Fibroblast of skin of abdomen (primary cell): ENCODE results near the gene POLK.

Source experiments
- DNase-seq: peaks from one replicate; pipeline ENCODE4 v3.0.0-alpha.2; 2013

The POLK gene

DNA sequence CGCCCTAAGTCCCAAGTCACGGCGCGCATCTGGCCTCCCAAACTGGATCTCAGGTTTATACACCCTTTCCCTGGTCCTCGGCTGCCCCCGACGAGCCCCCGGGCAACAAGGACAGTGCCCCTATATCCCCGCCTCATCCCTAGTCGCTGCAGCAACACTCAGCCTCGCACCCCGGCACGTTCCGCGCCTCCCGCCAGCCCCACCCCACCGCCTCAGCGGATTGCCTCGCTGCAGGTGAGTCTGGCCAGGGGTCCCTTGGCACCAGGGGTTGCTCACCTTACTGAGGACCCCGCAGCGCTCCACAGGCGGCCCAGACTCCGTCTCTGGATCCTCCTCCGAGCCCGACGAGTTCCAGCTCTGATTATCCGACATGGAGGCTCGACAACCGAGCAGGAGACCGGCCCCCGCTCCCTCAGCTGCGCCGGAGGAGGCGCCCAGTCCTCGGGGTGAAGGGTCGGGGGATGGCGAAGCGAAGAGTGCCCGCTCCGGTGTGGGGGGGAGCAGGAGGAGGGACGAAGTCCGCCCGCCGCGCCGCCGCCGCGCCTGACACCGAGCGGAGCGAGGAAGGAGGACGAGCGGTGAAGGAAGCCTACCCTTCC, 756 bp upstream of the POLK start:
- DNase-seq = no peak

DNA sequence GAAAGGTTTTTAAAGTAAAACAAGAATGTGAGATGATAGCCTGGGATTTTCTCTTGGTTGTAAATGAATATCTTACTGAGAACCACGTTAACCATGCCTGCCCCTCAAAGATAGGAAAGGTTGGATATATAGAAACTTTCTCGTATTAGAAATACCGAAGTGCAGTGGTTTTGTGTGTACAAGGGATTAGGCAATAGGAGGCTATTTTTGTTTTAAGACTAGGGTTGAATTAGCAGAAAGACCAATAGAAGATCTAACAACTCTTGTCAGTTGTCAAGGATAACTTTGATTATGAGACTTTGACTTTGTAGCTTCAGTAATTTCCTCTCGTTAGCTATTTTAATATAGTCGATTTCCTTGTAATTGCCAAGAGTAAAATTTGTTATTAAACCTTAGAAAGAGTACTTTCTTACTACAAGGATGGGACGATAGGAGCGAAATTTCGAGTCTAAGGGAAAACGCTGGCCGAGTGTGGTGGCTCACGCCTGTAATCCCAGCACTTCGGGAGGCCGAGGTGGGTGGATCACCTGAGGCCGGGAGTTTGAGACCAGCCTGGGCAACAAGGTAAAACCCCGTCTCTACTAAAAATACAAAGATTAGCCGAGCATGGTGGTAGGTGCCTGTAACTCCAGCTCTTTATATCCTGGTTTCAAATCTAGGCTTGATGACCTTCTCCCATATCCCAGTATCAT, 838 bp downstream of the POLK start:
- DNase-seq = no peak

DNA sequence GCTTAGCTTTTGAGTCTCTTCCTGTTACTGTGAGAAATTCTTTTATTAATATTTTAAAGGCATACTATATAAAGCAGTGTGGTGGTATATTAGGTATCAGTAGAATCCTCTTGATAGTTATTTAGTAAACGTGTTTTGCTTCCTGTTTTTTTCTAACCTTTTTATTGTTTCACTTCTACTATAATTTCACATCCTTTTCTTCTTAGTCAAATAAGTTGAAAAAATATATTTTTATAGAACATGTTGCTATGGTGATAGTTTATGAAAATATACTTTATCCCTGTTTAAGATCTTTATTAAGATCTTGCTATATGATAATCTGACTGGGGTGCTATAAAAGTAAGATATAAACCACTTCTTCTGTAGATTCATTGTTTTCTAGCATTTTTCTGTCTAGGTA, 2.1 kb downstream of the POLK start:
- DNase-seq = no peak

DNA sequence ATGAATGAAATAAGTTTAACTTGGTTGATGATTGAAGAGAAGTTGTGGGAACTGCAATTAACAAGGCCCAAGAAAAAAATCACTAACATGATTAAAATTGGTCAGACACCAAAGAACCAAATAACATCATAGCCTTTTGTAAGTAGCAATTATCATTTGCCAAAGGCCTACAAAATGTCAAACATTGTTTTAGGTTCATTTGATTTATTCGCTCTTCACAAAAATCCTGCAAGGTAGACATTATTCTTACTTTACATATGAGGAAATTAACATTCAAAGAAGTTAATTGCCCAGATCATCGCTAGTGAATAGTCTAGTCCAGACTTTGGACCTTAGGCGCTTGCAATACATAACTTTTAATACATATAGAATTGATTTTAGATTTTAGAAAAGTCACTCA, 2.6 kb downstream of the POLK start:
- no peak for DNase-seq

DNA sequence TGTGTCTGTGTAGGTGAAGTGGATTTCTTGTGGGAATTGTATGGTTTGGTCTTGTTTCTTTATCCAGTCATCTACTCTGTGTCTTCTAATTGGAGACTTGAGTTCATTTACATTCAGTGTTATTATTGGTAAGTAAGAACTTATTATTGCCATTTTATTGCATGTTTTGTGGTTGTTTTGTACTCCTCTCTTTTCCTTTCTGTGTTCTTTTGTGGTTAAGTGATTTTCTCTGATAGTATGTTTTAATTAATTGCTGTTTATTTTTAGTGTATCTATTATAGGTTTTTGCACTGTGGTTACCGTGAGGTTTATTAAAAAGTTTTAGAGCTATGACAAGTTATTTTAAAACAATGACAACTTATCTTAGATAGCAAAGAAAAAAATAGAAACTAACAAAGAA, 8.1 kb downstream of the POLK start:
- no peak for DNase-seq

DNA sequence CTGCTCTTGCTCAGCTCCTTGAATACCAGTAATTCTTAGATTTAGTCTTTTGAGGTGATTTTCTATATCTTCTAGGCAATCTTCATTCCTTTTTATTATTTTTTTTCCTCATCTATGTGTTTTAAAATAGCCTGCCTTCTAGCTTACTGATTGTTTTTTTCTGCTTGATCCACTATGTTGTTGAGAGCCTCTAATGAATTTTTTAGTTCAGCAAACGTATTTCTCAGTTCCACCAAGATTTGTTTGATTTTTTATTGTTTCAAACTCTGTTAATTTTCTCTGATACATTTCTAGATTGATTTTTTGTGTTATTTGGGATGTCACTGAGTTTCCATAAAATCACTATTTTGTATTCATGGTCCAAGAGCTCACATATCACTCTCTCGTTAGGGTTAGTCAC, 9.5 kb downstream of the POLK start:
- DNase-seq = no peak

DNA sequence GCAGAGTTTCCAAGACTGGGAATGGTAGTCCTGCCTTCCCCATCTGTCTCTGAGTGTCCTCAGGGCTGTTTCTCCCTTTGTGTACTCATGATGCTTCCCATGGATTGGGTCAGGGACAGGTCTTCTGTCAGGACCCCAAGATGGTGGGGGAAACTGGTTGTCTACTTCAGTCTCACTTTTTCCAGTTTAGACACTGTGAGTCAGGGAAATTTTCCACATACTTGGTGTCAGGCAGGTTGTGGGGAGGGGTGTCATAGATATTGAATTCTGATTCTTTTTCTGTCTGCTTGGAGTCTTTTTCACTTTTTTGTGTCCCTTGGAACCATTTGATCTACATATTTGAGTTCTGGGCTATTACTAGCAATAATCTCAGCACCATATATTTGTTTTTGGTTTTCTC, 10.3 kb downstream of the POLK start:
- no peak for DNase-seq

DNA sequence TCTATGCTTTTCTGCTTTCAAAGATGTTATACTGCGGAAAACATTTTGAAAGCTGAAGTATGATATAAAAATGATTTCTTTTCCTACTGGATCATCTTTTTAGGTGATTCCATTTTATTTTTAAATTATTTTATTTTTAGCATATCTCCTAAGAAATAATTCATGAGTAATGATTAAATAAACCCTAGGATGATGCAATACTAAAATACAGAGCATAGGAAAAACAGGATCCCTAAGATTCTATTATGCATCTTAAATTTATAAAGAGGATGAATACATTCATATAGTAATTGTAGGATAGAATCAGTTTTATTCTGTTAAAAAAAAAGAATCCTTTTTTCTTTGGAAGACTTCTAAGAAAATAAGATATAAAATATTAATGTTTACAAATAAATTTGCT, 10.9 kb downstream of the POLK start:
- DNase-seq = no peak

DNA sequence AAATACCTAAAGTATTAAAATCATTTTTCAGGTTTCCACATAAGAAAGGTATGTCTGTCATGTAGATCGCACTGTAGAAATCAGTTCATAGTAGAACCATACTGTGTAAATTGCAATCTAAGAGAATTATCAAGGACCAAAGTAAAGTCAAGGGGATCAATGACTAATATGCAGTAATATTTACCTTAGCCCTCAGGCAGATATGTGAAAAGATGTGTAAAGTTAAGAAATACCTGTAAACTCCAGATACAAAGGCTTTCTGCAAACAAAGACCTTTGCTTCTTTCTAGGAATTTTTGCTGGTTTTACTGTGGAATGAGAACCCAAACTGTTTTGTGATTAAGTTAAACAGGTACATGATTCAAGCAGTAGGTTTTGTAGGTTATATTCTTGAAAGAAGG, 11.6 kb downstream of the POLK start:
- no peak for DNase-seq

DNA sequence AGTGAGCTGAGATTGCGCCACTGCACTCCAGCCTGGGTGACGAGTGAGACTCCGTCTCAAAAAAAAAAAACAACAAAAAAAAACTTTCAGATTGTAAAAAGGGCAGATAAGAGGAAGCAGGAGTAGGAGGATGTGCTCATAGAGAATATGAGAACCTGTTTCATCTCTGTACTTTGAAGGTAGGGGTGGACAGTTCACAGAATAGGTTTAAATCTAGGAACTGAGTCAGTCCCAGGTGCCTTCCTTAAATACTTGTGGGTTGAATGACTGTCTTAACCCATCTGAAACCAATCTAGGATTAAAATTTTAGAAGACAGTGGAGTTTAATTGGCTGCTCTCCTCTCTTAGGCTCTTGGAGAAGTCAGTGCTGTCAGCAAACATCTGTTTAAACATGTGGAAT, 12.4 kb downstream of the POLK start:
- DNase-seq = peak; percentile 47

DNA sequence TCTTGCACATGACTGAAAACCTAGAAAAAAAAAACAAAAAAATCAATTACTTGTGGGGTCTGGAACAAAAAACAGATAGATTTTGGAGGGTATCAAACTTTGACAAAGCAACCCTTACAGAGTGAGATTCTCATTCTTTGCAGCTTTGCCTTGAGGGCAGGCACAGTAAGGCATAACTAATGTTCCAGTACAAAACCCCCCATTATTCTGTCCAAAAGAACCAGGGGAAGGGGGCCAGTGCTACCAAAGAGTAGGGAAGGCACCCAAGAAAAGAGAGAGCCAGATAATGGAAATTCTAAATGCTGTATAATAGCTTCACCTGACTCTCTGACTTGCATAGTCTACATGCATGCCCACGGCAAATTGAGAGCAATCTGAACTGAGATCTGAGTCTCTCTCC, 12.9 kb downstream of the POLK start:
- no peak for DNase-seq

DNA sequence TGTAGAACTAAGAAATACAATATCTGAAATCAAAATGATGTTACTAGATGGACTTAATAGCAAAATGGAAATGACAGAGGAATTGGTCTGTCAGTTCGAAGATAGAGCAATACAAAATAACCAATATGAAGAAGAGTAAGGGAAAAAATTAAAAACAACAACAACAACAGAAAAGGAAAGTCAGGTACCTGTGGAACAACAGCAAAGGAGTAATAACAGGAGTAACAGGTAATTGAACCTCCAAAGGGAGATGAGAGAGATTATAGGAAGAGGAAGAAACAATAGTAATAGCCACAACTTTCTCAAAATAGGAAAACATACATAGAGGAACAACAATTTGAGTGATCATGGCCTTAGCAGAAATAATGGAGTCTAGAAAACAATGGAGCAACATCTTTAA, 13.7 kb downstream of the POLK start:
- no peak for DNase-seq

DNA sequence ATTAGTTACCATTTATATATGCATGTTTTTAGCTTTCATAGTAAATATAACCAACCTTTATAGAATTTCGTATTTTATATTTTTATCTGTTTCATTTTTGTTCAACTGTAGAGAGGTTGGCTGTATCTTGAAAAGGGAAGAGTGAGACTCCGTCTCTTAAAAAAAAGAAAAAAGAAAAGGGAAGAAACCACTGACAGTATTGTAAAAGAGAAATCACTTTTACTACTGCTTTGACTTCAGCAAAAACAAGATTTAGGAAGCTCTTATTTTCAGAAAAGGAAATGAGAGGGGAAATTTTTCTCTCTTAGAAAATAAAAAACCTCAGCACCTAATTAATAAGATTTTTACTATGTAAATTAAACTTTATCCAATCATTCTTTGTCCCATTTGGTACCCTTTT, 14.4 kb downstream of the POLK start:
- no peak for DNase-seq

DNA sequence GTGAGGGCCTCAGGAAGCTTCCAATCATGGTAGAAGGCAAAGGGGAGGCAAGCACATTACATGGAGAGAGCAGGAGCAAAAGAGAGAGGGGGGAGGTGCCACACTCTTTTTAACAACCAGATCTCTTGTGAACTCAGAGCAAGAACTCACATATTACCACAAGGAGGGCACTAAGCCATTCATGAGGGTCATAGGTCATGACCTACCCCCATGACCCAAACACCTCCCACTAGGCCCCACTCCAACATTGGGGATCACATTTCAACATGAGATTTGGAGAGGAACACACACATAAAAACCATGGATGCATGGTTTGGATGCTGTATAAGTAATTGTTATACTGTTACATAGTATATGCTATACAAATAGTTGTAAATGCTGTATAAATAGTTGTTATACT, 17.5 kb downstream of the POLK start:
- DNase-seq = no peak

DNA sequence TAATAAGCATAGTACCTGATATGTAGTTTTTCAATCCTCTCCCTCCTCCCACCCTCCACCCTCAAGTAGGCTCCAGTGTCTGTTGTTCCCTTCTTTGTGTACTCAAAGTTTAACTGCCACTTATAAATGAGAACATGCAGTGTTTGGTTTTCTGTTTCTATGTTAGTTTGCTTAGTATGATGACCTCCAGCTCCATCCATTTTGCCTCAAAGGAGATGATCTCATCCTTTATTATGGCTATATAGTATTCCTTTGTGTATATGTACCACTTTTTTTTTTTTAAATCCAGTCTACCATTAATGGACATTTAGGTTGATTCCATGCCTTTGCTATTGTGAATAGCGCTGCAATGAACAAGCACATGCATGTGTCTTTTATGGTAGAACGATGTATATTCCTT, 20.5 kb downstream of the POLK start:
- DNase-seq = no peak

DNA sequence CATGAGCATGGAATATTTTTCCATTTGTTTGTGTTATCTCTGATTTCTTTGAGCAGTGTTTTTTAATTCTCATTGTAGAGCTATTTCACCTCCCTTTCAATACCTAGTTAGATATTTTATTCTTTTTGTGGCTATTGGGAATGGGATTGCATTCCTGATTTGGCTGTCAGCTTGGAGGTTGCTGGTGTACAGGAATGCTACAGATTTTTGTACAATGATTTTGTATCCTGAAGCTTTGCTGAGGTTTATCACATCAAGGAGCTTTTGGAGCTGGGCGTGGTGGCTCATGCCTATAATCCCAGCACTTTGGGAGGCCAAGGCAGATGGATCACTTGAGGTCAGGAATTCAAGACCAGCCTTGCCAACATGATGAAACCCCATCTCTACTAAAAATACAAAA, 22.0 kb downstream of the POLK start:
- DNase-seq = peak; percentile 87

DNA sequence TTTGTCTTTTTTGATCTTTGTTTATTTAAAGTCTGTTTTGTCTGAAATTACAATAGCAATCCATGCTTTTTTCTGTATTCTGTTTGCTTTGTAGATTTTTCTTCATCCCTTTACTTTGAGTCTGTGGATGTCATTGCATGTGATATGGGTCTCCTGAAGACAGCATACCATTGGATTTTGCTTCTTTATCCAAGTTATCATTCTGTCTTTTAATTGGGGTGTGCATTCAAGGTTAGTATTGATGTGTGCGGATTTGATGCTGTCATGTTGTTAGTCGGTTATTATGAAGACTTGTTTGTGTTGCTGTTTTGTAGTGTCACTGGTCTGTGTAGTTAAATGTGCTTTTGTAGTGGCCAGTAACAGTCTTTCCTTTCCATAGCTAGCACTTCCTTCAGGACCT, 23.0 kb downstream of the POLK start:
- no peak for DNase-seq

DNA sequence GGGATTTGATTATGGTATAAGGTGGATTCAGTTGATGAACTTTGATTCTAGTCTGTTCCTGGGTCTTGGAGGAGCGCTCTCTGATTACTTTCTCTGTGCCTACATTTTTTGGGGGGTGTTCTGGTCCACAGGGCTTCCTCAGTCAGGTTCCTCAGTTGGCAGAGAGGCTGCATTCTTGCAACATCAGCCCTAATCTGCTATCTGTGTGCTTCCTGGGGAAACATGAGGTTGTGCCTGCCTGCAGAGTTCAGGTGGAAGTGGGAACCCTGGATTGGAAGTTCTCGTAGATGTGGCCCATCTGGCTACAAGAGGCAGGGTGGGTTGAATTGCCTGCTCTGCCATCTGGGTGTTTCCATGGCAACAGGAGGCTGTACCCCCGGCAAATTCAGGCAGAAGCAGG, 24.5 kb downstream of the POLK start:
- DNase-seq = no peak

DNA sequence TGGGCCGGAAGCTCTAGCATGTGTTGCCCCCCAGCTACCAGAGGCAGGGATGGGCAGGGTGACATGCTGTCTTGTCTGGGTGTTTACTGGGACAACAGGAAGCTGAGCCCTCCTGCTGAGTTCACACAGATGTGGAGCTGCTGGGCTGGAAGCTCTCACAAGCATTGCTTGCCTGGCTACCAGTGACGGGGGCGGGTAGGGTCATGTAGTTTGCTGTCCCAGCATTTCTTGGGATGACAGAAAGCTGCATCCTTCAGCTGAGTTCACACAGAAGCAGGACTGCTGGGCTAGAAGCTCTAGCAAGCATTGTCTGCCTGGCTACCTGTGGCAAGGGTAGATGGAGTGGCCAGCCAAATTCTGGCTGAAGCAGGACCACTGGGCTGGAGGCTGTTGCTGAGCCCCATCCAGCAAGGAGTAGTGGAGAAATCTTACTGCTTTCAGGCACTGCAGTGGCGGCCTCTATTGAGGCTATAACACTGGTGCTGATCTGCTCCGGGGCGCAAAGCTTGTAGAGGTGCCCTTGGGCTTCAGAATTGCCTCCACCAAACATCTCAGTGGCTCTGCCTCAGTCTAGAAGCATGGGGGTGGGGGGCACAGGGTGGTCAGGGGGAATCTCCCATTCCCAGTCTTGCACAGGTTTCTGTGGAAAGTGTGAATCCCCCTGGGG, 25.1 kb downstream of the POLK start:
- no peak for DNase-seq

DNA sequence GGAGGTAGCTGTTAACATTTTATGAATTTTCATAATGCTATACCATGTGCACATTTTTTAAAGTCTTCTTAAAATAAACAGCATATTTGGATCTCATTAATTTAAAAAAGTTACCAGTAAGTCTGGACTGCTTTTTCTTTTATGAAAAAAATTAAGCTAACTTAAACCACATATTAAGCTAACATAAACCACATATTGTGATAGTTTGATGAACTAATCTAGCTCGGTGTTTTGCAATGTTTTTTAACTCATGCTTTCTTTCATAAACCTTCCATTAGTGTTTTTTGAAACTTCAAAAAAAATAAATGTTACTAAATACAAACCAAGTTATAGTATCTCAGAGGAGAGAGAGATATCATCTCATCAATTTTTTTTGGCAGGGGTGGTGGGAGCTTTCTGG, 26.5 kb downstream of the POLK start:
- no peak for DNase-seq

DNA sequence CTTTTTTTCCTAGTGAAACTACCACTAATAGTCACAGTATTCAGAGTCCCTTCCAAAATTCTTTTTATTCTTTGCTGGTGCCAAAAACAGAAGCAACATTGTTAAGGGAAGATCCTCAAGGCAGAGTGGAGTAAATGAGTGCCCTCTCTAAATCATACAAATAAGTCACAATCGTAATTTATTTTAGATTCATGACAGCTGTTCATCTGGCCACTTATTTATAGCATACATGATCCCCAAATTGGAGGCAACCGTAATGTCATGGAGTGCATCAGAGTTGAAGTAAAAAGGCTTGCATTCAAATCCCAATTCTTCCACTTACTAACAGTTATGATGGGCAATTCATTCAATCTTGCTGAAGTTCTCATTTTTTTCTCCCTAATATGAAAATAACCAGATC, 33.4 kb downstream of the POLK start:
- no peak for DNase-seq

DNA sequence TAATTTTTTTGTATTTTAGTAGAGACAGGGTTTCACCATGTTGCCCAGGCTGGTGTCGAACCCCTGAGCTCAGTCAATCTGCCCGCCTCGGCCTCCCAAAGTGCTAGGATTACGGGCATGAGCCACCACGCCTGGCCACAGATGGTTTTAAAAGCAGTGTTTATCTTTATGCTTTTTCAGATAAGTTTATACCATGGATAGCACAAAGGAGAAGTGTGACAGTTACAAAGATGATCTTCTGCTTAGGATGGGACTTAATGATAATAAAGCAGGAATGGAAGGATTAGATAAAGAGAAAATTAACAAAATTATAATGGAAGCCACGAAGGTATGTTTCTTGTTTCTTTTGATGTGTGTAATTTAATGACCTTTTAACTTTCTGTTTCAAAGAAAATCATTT, 35.1 kb downstream of the POLK start:
- DNase-seq = no peak

DNA sequence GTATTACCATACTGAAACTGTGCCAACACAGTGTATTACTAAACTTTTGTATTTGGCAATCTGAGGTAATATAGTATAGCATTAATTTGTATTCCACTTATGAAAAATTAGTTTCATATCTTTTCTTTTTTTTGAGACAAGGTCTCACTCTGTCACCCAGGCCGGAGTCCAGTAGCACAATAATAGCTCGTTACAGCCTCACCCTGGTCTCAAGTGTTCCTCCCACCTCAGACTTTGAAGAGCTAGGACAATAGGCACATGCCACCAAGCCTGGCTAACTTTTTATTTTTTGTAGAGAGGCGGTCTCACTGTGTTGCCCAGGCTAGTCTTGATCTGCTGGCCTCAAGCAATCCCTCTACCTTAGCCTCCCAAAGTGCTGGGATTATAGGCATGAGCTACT, 36.1 kb downstream of the POLK start:
- no peak for DNase-seq

DNA sequence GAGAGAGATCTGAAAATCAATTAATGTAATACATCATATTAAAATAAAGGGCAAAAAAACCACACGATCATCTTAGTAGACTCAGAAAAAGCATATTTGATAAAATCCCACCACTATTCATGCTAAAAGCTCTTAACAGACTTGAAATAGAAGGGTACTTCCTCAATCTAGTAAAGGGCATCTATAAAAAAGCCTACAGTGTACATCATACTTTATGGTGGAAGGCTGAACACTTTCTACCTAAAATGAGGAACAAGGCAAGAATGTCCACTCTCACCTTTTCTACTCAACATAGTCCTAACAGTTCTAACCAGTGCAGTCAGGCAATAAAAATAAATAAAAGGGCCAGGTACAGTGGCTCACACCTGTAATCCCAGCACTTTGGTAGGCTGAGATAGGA, 38.9 kb downstream of the POLK start:
- DNase-seq = no peak

DNA sequence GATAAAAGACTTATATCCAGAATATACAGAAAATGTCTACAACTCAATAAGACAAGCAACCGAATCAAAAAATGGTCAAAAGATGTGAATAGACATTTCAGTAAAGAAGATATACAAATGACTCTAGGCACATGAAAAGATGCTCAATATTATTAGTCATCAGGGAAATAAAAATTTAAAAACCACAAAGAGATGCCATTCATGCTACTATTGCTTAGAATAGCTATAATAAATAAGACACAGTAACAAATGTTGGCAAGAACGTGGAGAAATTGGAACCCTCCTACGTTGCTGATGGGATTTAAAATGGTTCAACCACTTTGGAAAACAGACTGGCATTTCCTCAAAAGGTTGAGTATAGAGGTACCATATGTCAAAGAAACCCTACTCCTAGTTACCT, 39.8 kb downstream of the POLK start:
- DNase-seq = peak; percentile 71
